Lung microvascular endothelial cell (primary cell): ENCODE data around the gene VPS8. TPM values are rescaled to one million over a fixed set of nuclear protein-coding genes. Genes with fewer than 3 reads are reported as not detected.

Experiments
- DNase-seq, 2 donors: peaks; one replicate each; pipeline versions ENCODE4 v3.0.0 to v3.0.0-alpha.2; 2010; ENCODE audit warnings: low read depth in 2 of 2
- total RNA-seq: library from RNA; depleted of rRNA; stranded (reverse); fragments of >200 nt; gene quantifications from 2 replicates; pipeline ENCODE4 v1.2.1, GENCODE V29; 2014

The VPS8 gene
- total RNA-seq, 1 donor from 2014 or later = 47.8 TPM

- no peak for DNase-seq
Measured at GRCh38 chr3:185056908-185057307, 244.9 kb downstream of the VPS8 start.

GRCh38 chr3:185057829-185058228 lies 245.9 kb downstream of the VPS8 start:
- DNase-seq = no peak

DNA sequence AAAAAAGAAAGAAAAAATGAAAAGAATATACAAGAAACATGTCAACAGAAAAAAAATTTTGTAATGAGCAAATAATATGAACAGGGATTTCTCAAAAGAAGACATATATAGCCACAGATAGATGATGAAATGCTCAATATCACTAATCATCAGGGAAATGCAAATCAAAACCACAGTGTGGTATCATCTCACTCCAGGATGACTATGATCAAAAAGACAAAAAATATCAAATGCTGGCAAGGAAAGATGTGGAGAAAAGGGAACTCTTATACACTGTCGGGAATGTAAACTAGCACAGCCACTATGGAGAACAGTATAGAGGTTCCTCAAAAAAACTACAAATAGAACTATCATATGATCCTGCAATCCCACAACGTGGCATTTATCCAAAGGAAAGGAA lies 246.8 kb downstream of the VPS8 start:
- no peak for DNase-seq

GRCh38 chr3:185059766-185060165 lies 247.8 kb downstream of the VPS8 start:
- DNase-seq = peak in 1 of 2 donors; percentile 15

DNA sequence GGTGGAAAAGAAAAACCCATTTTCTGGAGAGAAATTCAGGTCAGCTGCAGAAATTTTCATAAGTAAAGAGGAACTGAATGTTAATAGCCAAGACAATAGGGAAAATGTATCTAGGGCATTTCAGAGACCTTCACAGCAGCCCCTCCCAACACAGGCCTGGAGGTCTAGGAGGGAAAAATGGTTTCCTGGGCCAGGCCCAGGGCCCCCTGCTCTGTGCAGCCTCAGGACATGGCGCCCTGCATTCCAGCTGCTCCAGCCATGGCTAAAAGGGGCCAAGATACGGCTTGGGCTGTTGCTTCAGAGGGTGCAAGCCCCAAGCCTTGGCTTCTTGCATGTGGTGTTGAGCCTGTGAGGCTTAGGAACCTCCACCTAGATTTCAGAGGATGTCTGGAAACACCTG lies 248.7 kb downstream of the VPS8 start:
- no peak for DNase-seq

DNA sequence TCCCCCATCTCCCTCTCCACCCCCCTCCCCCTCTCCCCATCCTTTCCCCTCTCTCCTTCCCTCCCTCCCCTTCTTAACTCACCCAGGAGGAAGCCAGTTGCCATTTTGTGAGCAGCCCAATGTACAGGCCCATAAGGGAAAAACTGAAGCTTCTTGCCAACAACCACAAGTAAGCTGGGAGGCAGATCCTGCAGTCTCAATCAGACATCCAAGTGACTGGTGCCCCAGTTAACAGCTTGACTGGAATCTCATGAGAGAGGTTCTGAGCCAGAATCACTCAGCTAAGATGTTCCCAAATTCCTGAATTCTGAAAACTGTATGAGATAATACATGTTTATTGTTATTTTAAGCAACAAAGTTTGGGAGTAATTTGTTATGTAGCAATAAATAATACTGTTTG lies 250.2 kb downstream of the VPS8 start:
- DNase-seq = no peak

- no peak for DNase-seq
Measured at GRCh38 chr3:185063431-185063830, 251.5 kb downstream of the VPS8 start.

- DNase-seq = no peak
Measured at GRCh38 chr3:185065059-185065458, 253.1 kb downstream of the VPS8 start.

DNA sequence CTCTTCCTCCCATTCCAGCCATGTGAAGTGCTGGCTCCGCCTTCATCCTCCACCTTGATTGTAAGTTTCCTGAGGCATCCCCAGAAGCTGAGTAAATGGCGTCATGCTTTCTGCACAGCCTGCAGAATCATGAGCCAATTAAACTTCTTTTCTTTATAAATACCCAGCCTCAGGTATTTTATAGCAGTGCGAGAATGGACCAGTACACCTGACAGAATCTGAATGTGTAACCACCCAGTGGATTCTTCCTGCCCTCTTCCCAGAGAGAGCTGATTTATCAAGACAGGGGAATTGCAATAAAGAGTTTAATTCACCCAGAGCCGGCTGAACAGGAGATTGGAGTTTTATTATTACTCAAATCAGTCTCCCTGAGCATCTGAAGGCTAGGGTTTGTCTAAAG lies 254.3 kb downstream of the VPS8 start:
- DNase-seq = no peak

DNA sequence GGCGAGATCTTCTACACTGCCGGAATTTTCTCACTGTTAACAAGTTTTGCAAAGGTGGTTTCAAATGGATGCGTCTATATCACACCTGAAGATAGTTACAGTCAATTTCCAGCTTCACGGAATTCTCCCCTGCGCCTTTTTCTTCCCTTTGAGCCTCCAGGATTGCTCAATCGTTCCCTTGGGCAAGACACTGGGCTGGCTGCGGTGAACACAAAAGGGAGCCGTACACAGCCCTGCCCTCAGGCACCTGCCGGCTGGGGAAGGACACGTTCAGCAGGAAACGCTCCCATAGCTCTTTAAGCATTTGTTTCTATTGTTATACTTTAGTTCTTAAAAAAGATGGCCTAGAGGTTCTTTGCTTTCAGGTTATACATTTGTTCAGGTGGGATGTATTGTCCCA lies 255.2 kb downstream of the VPS8 start:
- no peak for DNase-seq

DNA sequence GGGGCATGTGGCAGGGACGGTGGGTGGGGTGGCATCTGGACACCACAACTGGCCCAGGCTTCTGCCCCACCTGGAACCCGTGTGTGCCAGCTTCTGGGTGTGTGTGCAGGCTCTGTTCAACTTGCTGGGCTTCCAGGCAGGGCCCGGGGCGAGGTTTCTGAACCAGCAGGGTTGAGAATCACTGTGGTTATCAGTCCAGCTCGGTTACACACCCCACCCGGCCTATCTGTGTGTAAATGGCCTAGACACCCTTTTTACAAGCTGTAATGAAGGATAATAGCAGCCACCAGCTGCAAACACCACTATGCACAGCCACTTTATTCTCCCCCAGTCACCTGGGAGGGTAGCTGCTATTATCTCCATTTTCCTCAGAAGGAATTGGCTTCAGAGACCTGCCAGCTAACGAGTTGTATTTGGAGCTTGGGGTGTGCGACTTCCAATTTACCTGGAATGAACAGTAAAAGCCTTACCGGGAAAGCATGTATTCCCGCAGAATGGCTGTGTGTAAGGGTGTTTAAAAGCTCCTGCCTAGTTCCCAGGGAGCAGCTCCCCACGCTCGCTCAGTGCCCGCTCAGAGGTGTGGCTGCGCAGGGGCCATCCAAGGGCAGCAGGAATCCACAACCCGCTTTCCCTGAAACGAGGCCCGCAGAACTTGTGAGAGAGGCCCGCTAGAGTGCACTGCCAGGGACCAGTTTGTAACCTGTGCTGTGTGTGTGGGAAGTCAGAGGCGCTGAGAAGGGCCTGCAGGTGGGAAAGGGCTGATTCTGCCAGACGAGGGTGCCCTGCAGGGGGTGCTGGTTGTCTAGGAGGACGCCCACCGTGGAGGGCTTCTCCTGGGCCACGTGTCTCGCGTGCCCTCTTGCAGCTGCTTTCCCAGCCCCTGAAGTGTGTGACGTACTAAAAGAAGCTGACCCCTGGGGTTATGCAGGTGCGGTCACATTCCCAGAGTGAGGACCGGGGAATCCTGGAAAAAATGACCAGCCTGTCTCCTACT lies 257.4 kb downstream of the VPS8 start:
- no peak for DNase-seq

DNA sequence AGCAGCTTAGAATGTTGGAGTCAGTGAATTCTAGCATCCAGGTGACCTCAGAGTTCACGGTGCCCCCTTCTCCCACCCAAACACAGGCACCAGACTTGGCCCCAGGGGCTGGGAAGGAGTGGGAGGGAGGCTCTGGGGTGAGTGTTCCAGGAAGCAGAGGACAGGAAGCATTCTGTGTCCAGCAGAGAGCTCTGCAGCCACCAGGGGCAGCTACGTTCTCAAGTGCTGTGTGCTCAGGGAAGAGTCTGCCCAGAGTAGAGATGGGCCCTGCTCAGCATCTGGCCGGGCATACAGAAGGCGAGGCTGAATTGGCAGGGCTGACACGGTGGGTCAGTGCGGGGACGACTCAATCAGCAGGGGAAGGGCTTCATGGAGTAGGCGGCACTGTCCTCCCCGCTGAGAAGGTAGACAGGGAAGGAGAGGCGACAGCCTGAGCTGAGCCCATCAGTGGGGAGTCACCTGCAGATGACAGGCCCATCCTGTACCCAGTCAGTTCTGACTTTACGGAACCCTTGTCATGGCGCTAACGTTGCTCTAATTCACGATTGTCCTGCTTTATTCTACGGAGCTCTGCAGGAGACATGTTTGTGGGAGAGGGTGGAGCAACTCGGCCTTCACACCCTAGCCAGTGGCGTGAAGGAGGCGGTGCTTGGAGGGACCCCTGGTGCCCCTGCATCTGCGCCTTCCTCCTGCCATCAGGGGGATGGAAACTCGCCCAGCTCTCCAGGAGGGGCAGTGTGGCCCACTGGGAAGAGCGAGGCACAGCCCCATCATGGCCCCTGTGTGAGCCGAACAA lies 258.7 kb downstream of the VPS8 start:
- DNase-seq = peak; percentile 40 to 65

- DNase-seq = peak; percentile 10 to 46
Measured at GRCh38 chr3:185071287-185071800, 259.4 kb downstream of the VPS8 start.

GRCh38 chr3:185075547-185075946 lies 263.6 kb downstream of the VPS8 start:
- no peak for DNase-seq

- no peak for DNase-seq
Measured at GRCh38 chr3:185076219-185076618, 264.3 kb downstream of the VPS8 start.

DNA sequence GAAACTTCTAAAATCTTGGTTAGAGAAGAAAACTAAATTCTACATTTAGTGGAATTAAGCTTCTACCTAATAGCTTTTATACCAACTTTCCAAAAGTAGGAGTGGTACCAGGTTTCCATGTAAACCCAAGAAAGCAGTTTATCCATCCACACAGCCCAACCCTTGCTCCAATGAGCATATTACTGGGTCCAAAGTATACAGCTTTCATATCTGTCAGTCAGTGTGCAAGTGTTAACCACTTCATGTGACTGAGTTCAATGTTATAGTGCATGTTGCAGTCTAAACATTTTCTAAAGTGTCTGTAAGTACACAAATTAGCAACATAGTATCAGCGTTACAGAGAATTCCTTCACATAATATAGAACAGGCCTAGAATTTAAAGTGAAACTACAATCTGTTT lies 267.7 kb downstream of the VPS8 start:
- no peak for DNase-seq

GRCh38 chr3:185081521-185081920 lies 269.6 kb downstream of the VPS8 start:
- DNase-seq = no peak

DNA sequence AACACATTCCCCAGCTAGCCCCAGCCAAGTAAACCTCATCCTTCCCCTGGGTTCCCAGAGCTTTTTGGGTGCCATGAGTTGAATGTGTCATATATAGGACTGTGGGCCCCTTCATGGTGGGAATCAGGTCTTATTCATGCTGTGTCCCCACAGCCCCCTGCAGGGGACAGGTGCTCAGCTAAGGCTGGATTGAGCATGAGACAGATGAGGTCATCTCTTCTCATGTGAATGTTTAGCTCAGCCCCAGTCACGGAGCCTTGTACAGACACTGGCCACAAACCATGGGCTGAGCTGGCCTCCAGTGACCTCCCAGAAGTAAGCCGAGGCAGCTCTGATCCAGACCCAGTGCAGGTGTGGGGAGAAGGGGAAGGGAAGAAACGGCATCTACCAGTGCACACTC lies 270.2 kb downstream of the VPS8 start:
- no peak for DNase-seq

DNA sequence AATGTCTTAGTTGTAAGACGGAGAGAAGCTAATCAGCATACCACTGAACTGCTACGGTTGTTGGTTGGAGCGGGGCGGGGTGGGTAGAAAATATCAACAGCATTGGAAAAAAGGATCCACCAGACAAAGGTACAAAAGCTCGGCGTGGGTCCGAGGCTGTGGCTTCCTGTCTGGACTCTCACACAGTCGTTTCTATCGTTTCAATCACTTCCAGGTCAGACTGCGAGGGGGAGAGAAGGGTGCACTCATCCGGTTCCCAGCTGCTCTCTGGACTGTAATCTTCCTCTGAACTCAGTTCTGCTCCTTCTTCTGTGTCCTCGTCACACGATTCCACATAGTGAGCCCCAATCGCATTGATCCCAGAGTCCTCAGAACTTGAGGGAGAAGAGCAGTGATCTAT lies 270.9 kb downstream of the VPS8 start:
- DNase-seq = no peak

DNA sequence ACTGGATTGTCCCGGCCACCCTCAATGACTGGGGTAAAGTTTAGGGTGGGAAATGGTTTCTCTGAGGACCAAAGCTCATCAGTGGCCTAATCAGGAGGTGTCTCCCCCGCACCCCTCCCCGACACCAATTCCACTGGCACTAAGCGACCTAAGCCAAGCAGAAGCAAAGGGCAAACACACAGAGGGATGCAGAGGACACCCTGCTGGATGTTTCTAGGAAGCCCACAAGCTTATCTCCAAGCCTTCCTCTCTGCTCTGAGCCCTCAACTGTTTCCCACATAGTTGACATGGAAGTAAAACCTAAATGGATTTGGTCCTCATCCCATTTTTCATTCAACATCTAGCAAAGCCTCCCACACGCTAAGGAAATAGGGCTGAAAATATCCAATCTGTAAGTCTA lies 272.4 kb downstream of the VPS8 start:
- DNase-seq = no peak

GRCh38 chr3:185084901-185085300 lies 272.9 kb downstream of the VPS8 start:
- DNase-seq = no peak

GRCh38 chr3:185087419-185087818 lies 275.5 kb downstream of the VPS8 start:
- DNase-seq = peak in 1 of 2 donors; percentile 7
